HG03175 (cell line): ENCODE measurements around the gene CTIF.
A peak's percentile ranks its signal among the peaks of the same experiment; 100 is the strongest.

Source experiments
- ATAC-seq: cut with Tn5 transposase; IDR thresholded peaks from one replicate; pipeline ENCODE4 v1.9.1; 2021; ENCODE audit warnings: mild to moderate bottlenecking, moderate library complexity; ENCODE audit not compliant: unreplicated experiment

The CTIF gene

GRCh38 chr18:48826271-48826670 lies 287.4 kb downstream of the CTIF start:
- ATAC-seq = no peak

GRCh38 chr18:48826806-48827205 lies 288.0 kb downstream of the CTIF start:
- no peak for ATAC-seq

- no peak for ATAC-seq
These were observed 288.7 kb downstream of the CTIF start for GRCh38 chr18:48827291-48828193.

- no peak for ATAC-seq
These were observed 289.3 kb downstream of the CTIF start for GRCh38 chr18:48828194-48828545.

GRCh38 chr18:48828691-48829442 lies 290.0 kb downstream of the CTIF start:
- no peak for ATAC-seq

- ATAC-seq = no peak
These were observed 290.8 kb downstream of the CTIF start for GRCh38 chr18:48829443-48830149.

- no peak for ATAC-seq
These were observed 292.4 kb downstream of the CTIF start for GRCh38 chr18:48831113-48831759.

- no peak for ATAC-seq
These were observed 293.0 kb downstream of the CTIF start for GRCh38 chr18:48831802-48832201.

- no peak for ATAC-seq
These were observed 294.3 kb downstream of the CTIF start for GRCh38 chr18:48832938-48833700.

- ATAC-seq = peak; percentile 80
These were observed 295.0 kb downstream of the CTIF start for GRCh38 chr18:48833701-48834412.

- peak; percentile 61 for ATAC-seq
These were observed 295.7 kb downstream of the CTIF start for GRCh38 chr18:48834413-48835031.

GRCh38 chr18:48835119-48835518 lies 296.3 kb downstream of the CTIF start:
- no peak for ATAC-seq

GRCh38 chr18:48835745-48836170 lies 296.9 kb downstream of the CTIF start:
- no peak for ATAC-seq

GRCh38 chr18:48836231-48836805 lies 297.5 kb downstream of the CTIF start:
- no peak for ATAC-seq

GRCh38 chr18:48836806-48837615 lies 298.2 kb downstream of the CTIF start:
- ATAC-seq = no peak

- no peak for ATAC-seq
These were observed 298.8 kb downstream of the CTIF start for GRCh38 chr18:48837676-48838075.

- ATAC-seq = no peak
These were observed 299.4 kb downstream of the CTIF start for GRCh38 chr18:48838166-48838775.
